Dermis microvascular lymphatic vessel endothelial cell (primary cell): ENCODE results near the gene ODAPH. TPM values are rescaled to one million over a fixed set of nuclear protein-coding genes. Genes with fewer than 3 reads are reported as not detected.
A peak's percentile ranks its signal among the peaks of the same experiment; 100 is the strongest.

ENCODE experiments used
- DNase-seq, 2 donors: peaks; one replicate each; pipeline versions ENCODE4 v3.0.0 to v3.0.0-alpha.2; 2010; ENCODE audit warnings: low read depth in 2 of 2
- total RNA-seq: library from RNA; depleted of rRNA; stranded (reverse); fragments of >200 nt; gene quantifications from 2 replicates; pipeline ENCODE4 v1.2.1, GENCODE V29; 2014

The ODAPH gene
- total RNA-seq, 1 donor from 2014 or later, result not detected

DNA sequence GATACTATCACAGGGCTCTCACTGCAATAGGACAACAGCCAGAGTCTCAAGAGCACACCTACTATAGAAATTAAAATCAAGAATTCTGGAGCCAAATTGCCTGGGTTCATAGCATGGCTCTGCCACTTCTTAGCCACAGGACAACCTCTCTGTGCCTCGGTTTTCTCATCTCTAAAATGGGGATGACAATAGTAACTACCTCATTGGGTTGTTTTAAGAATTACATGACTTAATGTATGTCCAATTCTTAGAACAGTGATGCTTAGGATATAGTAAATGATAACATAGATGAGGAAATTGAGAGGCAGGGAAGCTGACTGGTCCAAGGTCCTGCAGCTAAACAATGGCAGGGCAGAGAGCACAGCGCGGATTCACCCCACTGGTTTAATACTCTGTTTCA lies 11.0 kb upstream of the ODAPH start:
- no peak for DNase-seq

DNA sequence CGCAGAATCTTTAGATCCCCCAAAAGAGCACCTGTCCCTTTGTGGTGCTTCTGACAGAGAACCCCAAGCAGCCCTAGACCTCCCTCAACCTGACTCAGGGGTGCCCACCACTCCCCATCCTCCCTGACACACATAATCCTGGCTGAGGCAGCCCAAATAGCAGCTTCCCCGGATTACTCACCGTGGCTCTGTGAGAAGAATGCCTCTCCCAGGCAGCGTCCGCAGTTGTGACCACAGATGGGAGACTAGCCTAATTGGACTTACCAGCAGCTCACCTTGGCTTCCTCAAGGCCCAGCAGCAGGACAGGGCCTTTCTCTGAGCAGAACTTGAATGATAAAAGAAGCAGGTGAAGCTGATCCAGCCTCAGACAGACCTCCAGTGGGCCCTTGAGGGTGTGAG lies 10.3 kb upstream of the ODAPH start:
- DNase-seq, result no peak

DNA sequence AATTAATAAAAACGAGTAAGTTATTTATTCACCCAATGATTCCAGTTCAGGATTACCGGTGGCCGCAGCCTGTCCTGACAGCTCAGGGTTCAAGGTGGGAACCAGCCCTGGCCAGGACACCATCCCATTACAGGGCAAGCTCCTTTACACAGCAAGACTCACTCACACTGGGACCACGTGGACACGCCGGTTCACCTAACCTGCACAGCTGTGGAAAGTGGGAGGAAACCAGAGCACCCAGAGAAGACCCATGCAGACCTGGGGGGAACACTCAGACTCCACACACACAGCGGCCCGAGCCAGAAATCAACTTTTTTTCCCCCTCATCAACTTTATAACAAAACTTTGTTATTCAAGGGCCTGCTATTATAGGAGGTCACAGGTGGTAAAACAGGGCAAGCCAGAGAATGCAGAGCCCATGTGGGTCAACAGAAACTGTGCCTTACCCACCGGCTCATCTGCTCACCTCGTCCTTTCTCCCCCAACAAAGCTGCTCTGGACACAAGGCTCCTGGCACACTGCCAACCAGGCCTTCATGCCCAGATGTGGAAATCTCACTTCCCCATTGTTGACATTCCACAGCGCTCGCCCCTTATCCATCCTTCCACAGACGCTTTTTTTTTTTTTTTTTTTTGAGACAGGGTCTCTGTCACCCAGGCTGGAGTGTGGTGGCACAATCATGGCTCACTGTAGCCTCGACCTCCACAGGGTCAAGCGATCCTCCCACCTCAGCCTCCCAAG lies 8.0 kb upstream of the ODAPH start:
- peak; percentile 37 to 38 for DNase-seq

DNA sequence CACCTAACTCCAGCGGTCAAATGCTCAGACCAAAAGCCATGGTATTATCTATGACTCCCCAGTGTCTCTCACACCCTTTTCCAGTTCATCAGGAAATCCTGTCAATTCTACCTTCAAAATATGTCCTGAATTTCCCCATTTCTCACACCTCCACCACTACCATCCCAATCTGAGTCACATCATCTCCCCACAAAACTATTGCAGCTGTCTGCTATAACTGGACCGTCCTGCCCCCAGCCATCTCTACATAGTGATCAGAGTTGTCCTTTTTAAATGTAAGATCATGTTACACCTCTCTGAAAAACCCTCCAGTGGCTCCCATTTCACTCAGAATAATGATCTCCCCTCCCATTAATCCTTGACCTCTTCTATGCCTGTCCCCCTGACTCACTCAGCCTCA lies 6.8 kb upstream of the ODAPH start:
- DNase-seq, result no peak

DNA sequence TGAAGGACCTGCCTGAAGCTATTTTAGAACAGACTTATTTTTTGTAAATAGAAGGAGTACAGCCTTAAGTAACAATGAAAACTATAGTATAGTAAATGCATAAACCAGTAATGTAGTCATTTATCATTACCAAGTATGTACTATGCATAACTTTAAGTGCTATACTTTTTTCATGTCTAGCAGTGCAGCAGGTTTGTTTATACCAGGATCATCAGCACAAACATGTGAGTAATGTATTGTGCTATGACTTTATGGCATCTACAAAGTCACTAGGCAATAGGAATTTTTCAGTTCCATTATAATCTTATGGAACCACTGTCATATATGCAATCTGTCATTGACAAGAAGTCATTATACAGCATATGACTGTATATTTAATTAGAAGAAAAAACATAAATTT lies 3.4 kb upstream of the ODAPH start:
- no peak for DNase-seq

DNA sequence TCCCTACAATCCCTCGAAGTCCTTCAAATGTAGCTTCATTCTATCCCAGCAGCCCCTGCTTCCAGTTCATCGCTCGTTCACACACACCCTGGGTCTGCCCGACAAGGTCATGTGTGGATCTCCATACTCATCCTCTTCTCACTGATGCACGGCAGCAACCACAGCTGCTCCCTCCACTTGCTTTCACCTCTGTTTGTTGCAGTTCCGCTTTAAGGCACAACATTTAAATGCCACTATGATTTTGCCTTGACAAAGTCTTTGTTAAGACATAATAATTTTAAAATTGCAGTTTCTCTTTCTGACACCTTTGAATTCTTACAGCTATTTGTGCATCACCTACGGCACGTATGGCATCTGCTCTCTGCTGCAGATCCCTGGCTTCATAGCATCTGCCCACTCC lies 1.8 kb downstream of the ODAPH start:
- no peak for DNase-seq

DNA sequence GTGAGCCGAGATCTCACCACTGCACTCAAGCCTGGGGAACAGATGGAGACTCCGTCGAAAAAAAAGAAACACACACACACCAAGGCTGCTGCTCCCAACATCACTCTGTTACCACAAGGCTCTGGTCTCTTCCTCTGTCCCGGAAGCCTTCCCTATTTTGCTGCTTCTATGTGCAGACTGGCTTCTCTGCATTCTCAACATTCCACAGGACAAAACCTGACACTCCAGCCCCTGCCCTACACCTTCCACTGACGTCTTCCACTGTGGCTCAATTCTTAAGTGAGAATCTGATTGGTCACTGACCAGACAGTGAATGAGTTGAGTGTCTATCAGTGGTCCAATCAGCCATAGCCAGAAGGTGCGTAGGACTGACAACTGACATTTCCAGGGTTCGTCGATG lies 5.9 kb downstream of the ODAPH start:
- DNase-seq, result no peak

DNA sequence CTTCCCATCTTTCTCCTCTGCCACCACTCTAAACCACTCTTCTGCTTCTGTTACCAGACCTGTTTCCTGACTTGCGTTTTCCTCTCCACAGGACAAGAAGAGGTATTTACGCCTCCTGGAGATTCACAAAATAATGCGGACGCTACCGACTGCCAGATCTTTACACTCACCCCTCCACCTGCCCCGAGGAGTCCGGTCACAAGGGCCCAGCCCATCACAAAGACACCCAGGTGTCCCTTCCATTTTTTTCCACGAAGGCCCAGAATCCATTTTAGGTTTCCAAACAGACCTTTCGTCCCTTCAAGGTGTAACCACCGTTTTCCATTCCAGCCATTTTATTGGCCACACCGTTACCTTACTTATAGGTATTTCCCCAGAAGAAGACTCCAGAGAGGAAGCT lies 8.2 kb downstream of the ODAPH start:
- no peak for DNase-seq

DNA sequence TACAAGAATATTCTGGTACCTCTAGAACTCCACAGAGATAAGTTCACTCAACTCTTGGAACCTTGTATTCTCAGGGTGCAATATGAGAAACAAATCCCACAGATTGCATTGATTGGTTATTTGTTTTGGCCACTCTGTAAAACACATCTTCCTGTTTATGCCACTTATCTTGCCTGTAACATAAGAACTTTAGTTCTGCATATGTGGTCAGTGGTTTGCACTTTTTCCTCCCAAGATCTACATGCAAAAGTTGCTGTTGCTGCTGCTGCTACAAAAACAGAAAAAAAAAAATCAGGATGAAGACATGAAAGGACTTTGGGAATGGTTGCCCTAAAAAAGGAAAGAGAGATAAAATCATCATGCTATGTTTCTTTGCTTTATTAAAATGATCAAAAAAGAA lies 9.6 kb downstream of the ODAPH start:
- no peak for DNase-seq

DNA sequence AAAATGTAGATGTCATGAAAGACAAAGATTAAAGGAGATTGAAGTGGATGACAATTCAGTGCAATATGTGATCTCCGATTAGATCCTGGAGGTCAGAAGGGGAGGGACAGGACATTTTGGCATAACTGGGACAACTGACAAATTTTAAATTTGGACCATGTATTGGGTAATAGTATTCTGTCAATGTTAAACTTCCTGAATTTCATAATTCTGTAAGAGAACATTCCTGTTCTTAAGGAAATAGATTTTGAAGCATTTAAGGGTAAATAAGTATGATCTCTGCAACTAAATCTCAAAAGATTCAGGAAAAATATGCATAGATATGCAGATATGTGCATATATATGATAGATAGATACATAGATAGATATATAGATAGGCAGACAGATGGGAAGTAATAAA lies 11.0 kb downstream of the ODAPH start:
- no peak for DNase-seq

DNA sequence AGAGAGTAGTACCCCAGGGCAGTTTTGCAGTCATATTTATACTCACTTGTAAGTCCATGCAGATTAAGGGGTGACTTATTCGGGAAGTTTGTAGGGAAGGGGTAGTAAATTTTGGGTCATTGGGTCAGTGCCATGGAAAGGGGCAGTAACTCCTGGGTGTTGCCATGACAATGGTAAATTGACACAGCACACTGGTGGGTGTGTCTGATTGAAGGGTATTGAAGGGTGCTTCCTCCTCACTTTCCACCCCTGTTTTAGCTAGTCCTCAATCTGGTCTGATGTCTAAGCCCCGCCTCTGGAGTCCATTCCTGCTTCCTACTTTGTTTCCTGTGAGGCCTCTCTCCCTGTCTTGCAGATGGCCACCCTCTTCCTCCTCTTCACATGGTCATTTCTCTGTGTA lies 11.9 kb downstream of the ODAPH start:
- no peak for DNase-seq

DNA sequence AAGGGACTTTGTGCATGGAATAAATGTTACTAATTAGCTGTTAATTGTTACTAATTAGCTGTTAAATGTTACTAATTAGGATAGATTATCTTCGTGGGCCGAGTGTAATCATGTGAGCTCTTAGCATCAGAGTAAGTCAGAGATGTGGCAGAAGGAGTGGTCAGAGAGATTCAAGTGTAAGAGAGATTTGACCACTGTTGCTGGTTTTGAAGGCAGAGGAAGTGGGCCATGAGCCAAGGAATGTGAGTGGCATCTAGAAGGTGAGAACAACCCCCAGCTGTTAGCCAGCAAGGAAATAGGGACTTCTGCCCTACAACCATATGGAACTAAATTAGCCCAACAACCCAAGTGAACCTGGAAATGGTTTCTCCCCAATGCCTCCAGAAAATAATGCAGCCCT lies 28.2 kb downstream of the ODAPH start:
- DNase-seq, result peak in 1 of 2 donors; percentile 5

DNA sequence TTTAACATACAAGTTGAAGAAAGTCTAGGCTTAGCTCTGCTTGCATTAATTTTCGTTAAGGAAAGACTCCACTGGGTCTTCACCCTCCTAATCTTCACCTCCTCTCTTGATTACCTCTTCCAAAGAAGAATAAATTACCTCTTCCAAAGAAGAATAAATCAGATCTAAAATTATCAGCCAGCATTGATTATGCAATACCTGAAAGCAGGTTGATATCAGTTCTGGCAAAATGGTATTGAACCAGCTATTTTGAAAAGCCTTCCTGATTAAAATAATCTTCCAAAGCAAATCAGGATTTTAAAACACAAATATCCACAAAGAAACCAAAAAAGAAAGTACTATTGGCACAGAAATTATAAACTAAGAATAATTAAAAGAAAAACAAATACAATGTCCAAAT lies 37.5 kb downstream of the ODAPH start:
- no peak for DNase-seq

DNA sequence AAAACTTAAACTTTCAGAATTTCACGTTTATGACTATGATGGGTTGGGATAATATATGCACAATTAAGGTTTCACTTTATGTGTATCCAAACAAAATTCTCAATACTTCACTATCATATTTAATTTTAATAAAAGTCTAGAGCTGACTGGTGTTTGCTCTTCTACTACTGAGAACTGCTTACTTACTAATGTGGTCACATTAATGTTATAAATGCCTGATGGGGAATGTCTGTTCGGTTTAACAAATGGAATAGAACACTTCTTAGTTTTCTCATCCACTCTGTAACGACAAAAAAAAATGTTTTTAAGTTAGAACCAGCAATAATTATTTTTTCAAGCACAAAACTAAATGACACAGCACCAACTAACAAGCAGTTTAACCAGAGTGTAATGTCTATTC lies 40.2 kb downstream of the ODAPH start:
- DNase-seq, result no peak

DNA sequence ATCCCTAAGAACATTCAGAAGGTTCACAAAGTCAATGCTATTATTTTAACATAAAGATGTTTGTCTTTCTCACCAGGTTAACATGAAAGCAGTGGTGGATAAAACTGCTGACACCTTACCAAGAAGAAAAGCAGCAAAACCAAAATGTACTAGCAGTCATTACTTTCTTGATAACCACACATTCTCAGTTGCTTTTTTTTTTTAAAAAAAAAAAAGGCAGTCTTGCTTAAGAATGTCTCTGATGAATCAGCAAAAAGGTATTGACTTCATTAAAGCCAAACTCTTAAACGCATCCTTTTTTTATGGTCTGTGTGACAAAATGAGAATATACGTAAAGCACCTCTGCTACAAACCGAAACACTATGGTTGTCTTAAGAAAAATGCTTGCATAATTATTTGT lies 42.5 kb downstream of the ODAPH start:
- no peak for DNase-seq

DNA sequence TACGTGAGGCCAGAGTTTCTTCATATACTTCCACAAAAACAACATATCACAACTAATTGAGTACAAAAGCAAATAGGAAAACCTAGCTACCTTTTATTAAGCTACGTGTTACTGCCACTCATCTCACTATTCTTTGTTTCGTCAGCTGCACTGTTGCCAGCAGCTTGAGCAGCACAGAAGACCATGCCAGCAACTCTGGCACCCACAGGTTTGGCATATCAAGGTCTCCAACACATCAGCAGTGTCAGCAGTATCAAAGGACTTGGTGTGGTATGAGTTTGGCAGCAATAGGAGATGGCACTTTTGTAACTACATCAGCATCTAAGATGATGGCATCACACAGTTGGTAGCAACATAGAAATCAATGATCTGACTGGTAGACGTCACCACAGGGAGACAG lies 43.8 kb downstream of the ODAPH start:
- no peak for DNase-seq

DNA sequence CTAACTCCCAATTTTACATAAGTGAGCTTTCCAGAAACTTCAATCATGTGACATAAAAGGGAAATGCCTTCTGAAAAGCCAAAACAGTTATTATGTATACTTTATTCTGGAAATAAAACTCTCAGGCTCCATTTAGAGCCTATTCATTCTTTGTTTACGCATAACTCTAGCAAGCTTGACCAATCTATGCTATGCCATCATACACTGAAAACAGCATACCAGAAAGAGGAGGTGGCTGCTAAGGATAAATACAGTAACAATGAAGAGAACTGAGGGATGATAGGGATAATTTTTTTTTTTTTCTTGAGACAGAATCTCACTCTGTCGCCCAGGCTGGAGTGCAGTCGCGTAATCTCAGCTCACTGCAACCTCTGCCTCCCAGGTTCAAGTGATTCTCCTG lies 50.1 kb downstream of the ODAPH start:
- DNase-seq, result no peak

DNA sequence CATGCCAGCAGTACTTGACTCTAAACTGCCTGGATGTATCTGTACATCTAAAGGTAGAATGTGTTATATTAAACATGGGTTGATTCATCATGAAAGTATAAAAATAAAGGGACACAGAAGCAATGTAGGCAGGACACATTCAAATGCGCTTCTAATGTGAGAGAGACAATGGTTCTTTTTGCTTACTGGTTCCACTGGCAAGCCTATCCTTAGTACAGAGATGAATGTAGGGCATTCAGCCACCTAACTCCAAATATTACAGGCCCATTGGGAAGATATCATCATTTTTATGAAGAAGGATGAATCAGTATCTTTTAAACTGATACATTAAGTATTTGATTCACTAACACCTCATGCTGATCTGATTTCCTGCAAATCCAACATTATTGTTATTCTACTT lies 56.4 kb downstream of the ODAPH start:
- no peak for DNase-seq

Other genes starting within 250 kb of the ODAPH start
- gene RCHY1, start 41.7 kb upstream of the ODAPH start, total RNA-seq, result 37.4 and 38.3 TPM in 2 replicates
- gene THAP6, start 41.6 kb upstream of the ODAPH start, total RNA-seq, result 4.0 and 4.7 TPM in 2 replicates
- gene CDKL2, start 74.5 kb downstream of the ODAPH start, total RNA-seq, result 0.13 TPM in 2 replicates
- 173 and 174 TPM in 2 replicates for gene G3BP2, start 117.3 kb downstream of the ODAPH start, total RNA-seq
- gene USO1, start 168.5 kb downstream of the ODAPH start, total RNA-seq, result 66.4 and 68.9 TPM in 2 replicates